HG02938 (cell line): ENCODE results near the gene SEPTIN11.

Experiments
- ATAC-seq: cut with Tn5 transposase; IDR thresholded peaks from one replicate; pipeline ENCODE4 v1.9.1; 2021; ENCODE audit warnings: mild to moderate bottlenecking, moderate library complexity; ENCODE audit not compliant: unreplicated experiment

SEPTIN11 gene

GRCh38 chr4:76977736-76978350 lies 28.3 kb downstream of the SEPTIN11 start:
- no peak for ATAC-seq

- ATAC-seq: no peak
These were observed 29.7 kb downstream of the SEPTIN11 start for GRCh38 chr4:76979236-76979635.

- no peak for ATAC-seq
These were observed 30.7 kb downstream of the SEPTIN11 start for GRCh38 chr4:76980261-76980660.

- no peak for ATAC-seq
These were observed 32.1 kb downstream of the SEPTIN11 start for GRCh38 chr4:76981644-76982043.

- ATAC-seq: no peak
These were observed 33.4 kb downstream of the SEPTIN11 start for GRCh38 chr4:76982638-76983584.

GRCh38 chr4:76984127-76984526 lies 34.6 kb downstream of the SEPTIN11 start:
- peak; percentile 56 for ATAC-seq

- ATAC-seq: no peak
These were observed 35.2 kb downstream of the SEPTIN11 start for GRCh38 chr4:76984788-76985211.

DNA sequence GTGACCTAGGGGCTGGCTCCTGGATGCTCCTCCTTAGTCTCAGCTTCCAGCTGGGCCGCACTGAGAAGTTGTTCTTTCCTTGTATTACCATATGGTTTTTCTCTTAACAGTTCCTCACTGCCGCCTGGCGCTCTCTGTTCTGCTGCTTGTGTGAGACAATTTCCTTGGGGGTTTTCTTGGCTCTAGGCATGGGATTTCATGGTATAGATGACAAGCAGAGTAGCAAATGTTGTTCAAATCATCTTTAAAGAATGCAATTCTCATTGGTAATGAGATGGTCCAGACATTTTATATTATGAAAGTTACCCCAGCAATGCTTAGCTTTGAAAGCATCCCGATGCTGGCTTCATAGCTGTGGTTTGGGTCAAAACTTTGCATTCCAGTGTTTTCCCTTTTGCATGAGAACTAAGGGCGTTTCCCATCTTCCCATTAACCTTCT lies 37.6 kb downstream of the SEPTIN11 start:
- ATAC-seq: no peak

DNA sequence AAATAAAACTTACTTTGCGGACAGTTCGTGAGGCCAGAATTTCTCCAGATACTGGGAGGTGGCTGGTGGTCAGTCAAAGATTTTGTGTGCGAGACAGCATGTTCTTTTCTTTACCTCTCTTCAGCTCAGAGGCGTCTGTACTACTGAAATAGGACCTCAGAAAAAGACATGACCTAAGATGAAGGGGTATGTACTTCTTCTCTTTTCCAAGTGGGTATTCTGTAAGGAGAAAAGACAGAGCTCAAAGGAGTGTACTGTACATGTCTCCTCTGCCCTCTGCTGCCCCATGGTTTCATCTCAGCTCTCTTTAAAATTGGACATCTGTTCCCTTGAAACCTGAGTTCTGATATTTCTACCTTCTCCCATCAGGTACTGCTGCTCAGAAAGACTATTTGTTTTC lies 38.1 kb downstream of the SEPTIN11 start:
- no peak for ATAC-seq

GRCh38 chr4:76989391-76990061 lies 40.0 kb downstream of the SEPTIN11 start:
- no peak for ATAC-seq

- no peak for ATAC-seq
These were observed 40.9 kb downstream of the SEPTIN11 start for GRCh38 chr4:76990288-76991080.

DNA sequence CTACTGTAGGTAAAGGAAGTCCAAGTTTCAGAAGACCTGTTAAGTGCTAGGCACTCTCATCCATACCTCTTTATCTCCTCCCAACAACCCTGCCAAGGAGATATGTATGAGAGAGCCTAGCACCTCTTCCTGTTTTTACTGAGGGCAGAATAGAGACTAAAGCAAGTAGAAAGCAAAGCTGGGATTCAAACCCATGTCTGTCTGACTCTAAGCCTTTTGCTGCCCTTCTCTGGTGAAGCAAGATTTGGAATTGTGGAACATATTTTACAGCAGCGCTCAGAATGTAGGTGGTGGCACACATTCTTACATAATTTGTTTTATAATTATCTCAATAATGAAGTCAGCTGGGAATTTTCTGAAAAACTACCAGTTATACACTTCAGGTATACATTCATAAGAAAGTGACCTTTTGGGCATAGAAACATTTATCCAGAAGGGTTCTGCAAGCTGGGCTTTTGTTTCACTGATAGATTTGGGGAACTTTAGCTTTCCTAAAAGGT lies 41.7 kb downstream of the SEPTIN11 start:
- no peak for ATAC-seq

DNA sequence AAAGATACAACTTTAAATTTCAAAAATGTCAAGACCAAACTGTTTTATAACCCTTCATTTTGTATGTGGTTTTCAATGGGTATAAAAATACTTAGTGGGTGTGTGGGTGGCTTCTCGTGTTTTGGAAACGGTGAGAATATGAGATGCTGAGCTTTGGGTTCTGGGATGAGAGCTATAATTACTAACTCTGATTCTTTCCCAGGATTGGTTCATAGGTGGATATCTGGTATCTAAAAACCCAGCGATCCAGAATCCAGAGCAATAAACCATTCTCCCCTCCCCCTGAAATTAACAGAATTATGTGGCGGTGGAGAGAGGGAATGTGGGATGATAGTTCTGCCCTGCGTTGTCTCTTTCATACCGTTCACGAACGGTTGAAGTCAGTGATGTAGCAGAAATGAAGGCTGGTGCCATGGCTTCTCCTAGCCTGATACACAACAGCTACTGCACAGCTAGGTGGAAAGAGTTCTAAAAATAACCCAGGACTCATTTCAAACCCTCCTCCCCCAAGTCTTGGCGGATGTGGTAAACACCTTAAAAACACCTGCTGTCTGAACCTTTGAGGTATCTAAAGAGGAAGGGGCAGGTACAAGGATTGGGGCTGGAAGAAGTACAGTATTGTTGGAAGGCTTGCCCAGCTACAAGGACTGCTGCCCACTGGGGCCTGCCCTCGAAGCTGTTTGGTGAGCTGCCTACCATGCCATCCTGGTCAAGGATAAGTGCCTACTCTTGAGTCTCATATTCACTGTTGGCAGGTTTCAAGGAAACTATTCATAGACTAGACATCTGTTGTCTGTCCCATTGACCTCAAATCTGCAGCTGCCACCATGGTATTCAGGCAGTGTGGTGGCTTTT lies 44.5 kb downstream of the SEPTIN11 start:
- peak; percentile 92 for ATAC-seq

DNA sequence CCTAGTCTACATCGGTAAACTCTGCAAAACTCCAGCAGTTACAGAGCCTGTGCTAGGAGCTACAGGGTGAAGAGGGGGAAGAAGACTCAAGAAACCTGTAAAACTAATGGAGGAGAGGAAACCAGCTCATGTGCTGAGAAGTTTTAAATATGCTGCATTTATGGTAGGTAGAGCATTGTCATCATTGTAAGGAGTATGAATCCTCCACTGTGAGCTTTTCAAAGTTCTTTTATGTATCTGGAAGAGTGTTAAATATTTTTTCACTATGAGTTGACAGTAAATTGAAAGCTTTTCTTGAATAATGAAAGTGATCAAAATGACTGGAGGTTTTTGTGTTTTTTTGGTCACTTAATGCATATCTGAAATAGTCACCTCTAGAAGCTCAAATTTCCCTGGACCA lies 46.2 kb downstream of the SEPTIN11 start:
- no peak for ATAC-seq

GRCh38 chr4:76996445-76996844 lies 46.9 kb downstream of the SEPTIN11 start:
- no peak for ATAC-seq

GRCh38 chr4:76997077-76997476 lies 47.5 kb downstream of the SEPTIN11 start:
- no peak for ATAC-seq

- ATAC-seq: no peak
These were observed 48.0 kb downstream of the SEPTIN11 start for GRCh38 chr4:76997532-76997931.

GRCh38 chr4:76998251-76998901 lies 48.8 kb downstream of the SEPTIN11 start:
- ATAC-seq: no peak
